H9 (cell line): ENCODE measurements around the gene CYBB. TPM values are rescaled to one million over a fixed set of nuclear protein-coding genes. Genes with fewer than 3 reads are reported as not detected.

Source experiments
- DNase-seq: peaks from one replicate; pipeline ENCODE4 v3.0.0-alpha.2; 2017
- H2AFZ ChIP-seq: one replicate; pipeline ENCODE4 v1.6.1; 2013; ENCODE audit warnings: mild to moderate bottlenecking, low read length, control low read depth, moderate library complexity
- H2AK5ac ChIP-seq: 2 replicates; pipeline ENCODE4 v1.6.1; 2013; ENCODE audit warnings: low read length, control low read depth, mixed read lengths; ENCODE audit not compliant: insufficient read length
- H2BK120ac ChIP-seq: one replicate; pipeline ENCODE4 v1.6.1; 2013; ENCODE audit warnings: low read depth, mild to moderate bottlenecking, low read length, control low read depth, inconsistent platforms; ENCODE audit not compliant: poor library complexity, severe bottlenecking
- H2BK12ac ChIP-seq: 2 replicates; pipeline ENCODE4 v1.6.1; 2013; ENCODE audit warnings: low read length, control low read depth, mixed read lengths, low read depth; ENCODE audit not compliant: insufficient read length
- H2BK15ac ChIP-seq: 2 replicates; pipeline ENCODE4 v1.6.1; 2013; ENCODE audit warnings: low read depth, low read length, control low read depth
- H2BK20ac ChIP-seq: one replicate; pipeline ENCODE4 v1.6.1; 2013; ENCODE audit warnings: low read depth, mild to moderate bottlenecking, low read length, control low read depth, inconsistent platforms; ENCODE audit not compliant: poor library complexity, severe bottlenecking
- H2BK5ac ChIP-seq: 2 replicates; pipeline ENCODE4 v1.6.1; 2013; ENCODE audit warnings: low read length, control low read depth, mixed read lengths; ENCODE audit not compliant: insufficient read length
- H3K14ac ChIP-seq: 2 replicates; pipeline ENCODE4 v1.6.1; 2013; ENCODE audit warnings: low read length, control low read depth; ENCODE audit not compliant: insufficient read depth
- H3K18ac ChIP-seq: 2 replicates; pipeline ENCODE4 v1.6.1; 2013; ENCODE audit warnings: low read depth, mild to moderate bottlenecking, mixed read lengths, low read length, control low read depth; ENCODE audit not compliant: insufficient read length
- H3K23ac ChIP-seq: 2 replicates; pipeline ENCODE4 v1.6.1; 2013; ENCODE audit warnings: low read length, control low read depth, mixed read lengths, low read depth; ENCODE audit not compliant: insufficient read length
- H3K23me2 ChIP-seq: 2 replicates; pipeline ENCODE4 v1.6.1; 2013; ENCODE audit warnings: low read depth, mild to moderate bottlenecking, mixed read lengths, low read length, control low read depth; ENCODE audit not compliant: insufficient read length, poor library complexity, severe bottlenecking
- H3K27ac ChIP-seq: 2 replicates; pipeline ENCODE4 v1.5.1; 2013; ENCODE audit warnings: low read length, control low read depth, mixed read lengths, low read depth; ENCODE audit not compliant: insufficient read length
- H3K27me3 ChIP-seq: 2 replicates; pipeline ENCODE4 v1.6.1; 2013; ENCODE audit warnings: low read length, control low read depth, inconsistent platforms; ENCODE audit not compliant: insufficient read depth
- H3K4ac ChIP-seq: 2 replicates; pipeline ENCODE4 v1.6.1; 2013; ENCODE audit warnings: low read depth, mild to moderate bottlenecking, control low read depth, inconsistent platforms, low read length, moderate library complexity
- H3K4me1 ChIP-seq: 2 replicates; pipeline ENCODE4 v1.6.1; 2013; ENCODE audit warnings: low read length, control low read depth, inconsistent platforms; ENCODE audit not compliant: insufficient read depth
- H3K4me2 ChIP-seq: 2 replicates; pipeline ENCODE4 v1.6.1; 2013; ENCODE audit warnings: low read length, control low read depth, mixed read lengths; ENCODE audit not compliant: insufficient read length, insufficient read depth
- H3K56ac ChIP-seq: 2 replicates; pipeline ENCODE4 v1.6.1; 2013; ENCODE audit warnings: low read depth, mild to moderate bottlenecking, mixed read lengths, low read length, control low read depth; ENCODE audit not compliant: insufficient read length
- H3K79me1 ChIP-seq: 2 replicates; pipeline ENCODE4 v1.6.1; 2013; ENCODE audit warnings: low read depth, mild to moderate bottlenecking, moderate library complexity, low read length, control low read depth, inconsistent platforms; ENCODE audit not compliant: insufficient read depth, poor library complexity, severe bottlenecking
- H3K79me2 ChIP-seq: 2 replicates; pipeline ENCODE4 v1.6.1; 2013; ENCODE audit warnings: low read length, control low read depth, inconsistent platforms; ENCODE audit not compliant: insufficient read depth
- H3K9ac ChIP-seq: 2 replicates; pipeline ENCODE4 v1.6.1; 2013; ENCODE audit warnings: low read length, control low read depth, mixed read lengths; ENCODE audit not compliant: insufficient read length; ENCODE audit errors: extremely low read depth
- H3K9me3 ChIP-seq: one replicate; pipeline ENCODE4 v1.6.1; 2013; ENCODE audit warnings: low read depth, low read length, inconsistent platforms; ENCODE audit not compliant: control insufficient read depth
- H3T11ph ChIP-seq: one replicate; pipeline ENCODE4 v1.6.1; 2013; ENCODE audit warnings: mild to moderate bottlenecking, low read length, control low read depth, inconsistent platforms
- H4K20me1 ChIP-seq: one replicate; pipeline ENCODE4 v1.6.1; 2013; ENCODE audit not compliant: control insufficient read depth, insufficient read length, insufficient read depth
- H4K5ac ChIP-seq: 2 replicates; pipeline ENCODE4 v1.6.1; 2013; ENCODE audit warnings: low read depth, mild to moderate bottlenecking, mixed read lengths, low read length, control low read depth; ENCODE audit not compliant: insufficient read length
- H4K8ac ChIP-seq: replicated peaks from 2 replicates; pipeline ENCODE4 v1.6.1; 2013; ENCODE audit warnings: low read length, control low read depth, mixed read lengths, low read depth; ENCODE audit not compliant: insufficient read length
- H4K91ac ChIP-seq: 2 replicates; pipeline ENCODE4 v1.6.1; 2013; ENCODE audit warnings: low read depth, mild to moderate bottlenecking, moderate library complexity, mixed read lengths, low read length, control low read depth; ENCODE audit not compliant: insufficient read length
- H3K27ac Mint-ChIP-seq, 3 experiments: 2 replicates in 2 of 3; 3 replicates in 1 of 3; pipeline ENCODE4 v1.8.0; 2020 to 2021; ENCODE audit warnings: mixed read lengths in 3 of 3, mild to moderate bottlenecking in 1 of 3, moderate library complexity in 1 of 3
- H3K27me3 Mint-ChIP-seq: 2 replicates; pipeline ENCODE4 v1.8.0; 2021; ENCODE audit warnings: low read depth, mild to moderate bottlenecking, moderate library complexity, mixed read lengths
- H3K36me3 Mint-ChIP-seq, 3 experiments: 2 replicates in 2 of 3; 3 replicates in 1 of 3; pipeline ENCODE4 v1.8.0; 2020 to 2021; ENCODE audit warnings: low read depth in 3 of 3, mixed read lengths in 3 of 3; ENCODE audit not compliant: insufficient read depth in 1 of 3
- H3K4me1 Mint-ChIP-seq, 2 experiments: 2 replicates each; pipeline ENCODE4 v1.8.0; 2020; ENCODE audit warnings: mixed read lengths in 2 of 2
- H3K4me3 Mint-ChIP-seq, 2 experiments: 2 replicates in 1 of 2; 3 replicates in 1 of 2; pipeline ENCODE4 v1.8.0; 2020 to 2021; ENCODE audit warnings: mild to moderate bottlenecking in 2 of 2, mixed read lengths in 2 of 2, moderate library complexity in 1 of 2
- H3K9me3 Mint-ChIP-seq, 2 experiments: 2 replicates in 1 of 2; 3 replicates in 1 of 2; pipeline ENCODE4 v1.8.0; 2020; ENCODE audit warnings: mild to moderate bottlenecking in 2 of 2, mixed read lengths in 2 of 2, moderate library complexity in 1 of 2
- CTCF ChIP-seq: fragments of 200-600 bp; sonication (generic); conservative IDR thresholded peaks from 3 replicates; pipeline ENCODE4 v1.8.0; 2021; ENCODE audit warnings: antibody characterized with exemption, mild to moderate bottlenecking
- WGBS: extraction: QIAGEN DNeasy Blood & Tissue Kit; methylation state at CpG from one replicate; pipeline ENCODE4 v1.1.7; 2013; ENCODE audit warnings: missing lambda C conversion rate, low lambda C conversion rate, mixed read lengths; ENCODE audit not compliant: insufficient read length; ENCODE audit errors: extremely low coverage; 5-methylcytosine and 5-hydroxymethylcytosine counted together
- total RNA-seq: library from RNA; stranded (reverse); gene quantifications from 2 replicates; pipeline ENCODE4 v1.2.1, GENCODE V29; 2021

Gene CYBB
- total RNA-seq, 1 experiment from 2014 or later, result 0.07 TPM

- TF ChIP-seq CTCF, result no peak
- H2AK5ac ChIP-seq, result no peak overlapping the region
- no peak overlapping the region for H3K18ac ChIP-seq
- no peaks in the 10 kb centered on the region for H3K4me1 ChIP-seq
- no peak overlapping the region for H2BK12ac ChIP-seq
- no peak for DNase-seq
- no peak overlapping the region for H3K23ac ChIP-seq
- H2BK20ac ChIP-seq, result no peak overlapping the region
- no CpG with 5 or more reads among the region's 2 CpGs for WGBS
- no peak overlapping the region for H3K27ac ChIP-seq
- no peak overlapping the region for H2BK15ac ChIP-seq
- H3K79me2 ChIP-seq, result no peaks in the 10 kb centered on the region
- H4K8ac ChIP-seq, result no peak overlapping the region
- no peaks in the 10 kb centered on the region for H3K9me3 ChIP-seq
- no peak overlapping the region for H3T11ph ChIP-seq
- no peaks in the 10 kb centered on the region for H3K36me3 Mint-ChIP-seq
- no peaks in the 10 kb centered on the region for H3K23me2 ChIP-seq
- no peak overlapping the region for H3K4me3 Mint-ChIP-seq
- no peak overlapping the region for H3K4ac ChIP-seq
- no peaks in the 10 kb centered on the region for H3K4me1 Mint-ChIP-seq
- H2BK5ac ChIP-seq, result no peak overlapping the region
- no peaks in the 10 kb centered on the region for H4K20me1 ChIP-seq
- H3K9ac ChIP-seq, result no peak overlapping the region
- H4K91ac ChIP-seq, result no peak overlapping the region
- no peak overlapping the region for H2AFZ ChIP-seq
- no peaks in the 10 kb centered on the region for H3K79me1 ChIP-seq
- no peak overlapping the region for H3K4me2 ChIP-seq
- no peak overlapping the region for H3K56ac ChIP-seq
- no peaks in the 10 kb centered on the region for H3K27me3 Mint-ChIP-seq
- no peak overlapping the region for H2BK120ac ChIP-seq
- no peaks in the 10 kb centered on the region for H3K27me3 ChIP-seq
- H3K9me3 Mint-ChIP-seq, result peaks cover 37 to 38% of the 10 kb centered on the region in 2 experiments
- no peak overlapping the region for H3K27ac Mint-ChIP-seq
- H4K5ac ChIP-seq, result no peak overlapping the region
- H3K14ac ChIP-seq, result no peak overlapping the region
Observed at GRCh38 chrX:37754516-37754915, 25.3 kb upstream of the CYBB start.
